ENCODE data around the gene CDH13. TPM values are rescaled to one million over a fixed set of nuclear protein-coding genes. Genes with fewer than 3 reads are reported as not detected.

CDH13 gene
- polyA plus RNA-seq, 1 donor from 2014 or later, result 3.2 TPM

GRCh38 chr16:83799336-83799735 lies 1172.6 kb downstream of the CDH13 start:
- Histone ChIP-seq H3K4me3 (ENCODE audit: low read length) (no peak overlapping the region), H3K36me3 (ENCODE audit: insufficient read depth, low read length) (no peaks in the 10 kb centered on the region), H4K20me1 (ENCODE audit: insufficient read depth) (no peaks in the 10 kb centered on the region), H2AFZ (ENCODE audit: low read depth, low read length) (no peak overlapping the region), H3K9me2 (ENCODE audit: insufficient read depth, low read length) (no peaks in the 10 kb centered on the region), H3K4me2 (ENCODE audit: low read length) (no peak overlapping the region), H3F3A (ENCODE audit: insufficient read depth, low read length, poor library complexity, severe bottlenecking) (no peaks in the 10 kb centered on the region), H3K79me2 (replicated peaks; ENCODE audit: insufficient read depth, low read length) (no peaks in the 10 kb centered on the region), H3K9ac (ENCODE audit: low read length) (no peak overlapping the region), H3K27me3 (ENCODE audit: insufficient read depth, low read depth, low read length) (no peaks in the 10 kb centered on the region), H3K9me3 (ENCODE audit: low read length) (no peaks in the 10 kb centered on the region), H3K27ac (ENCODE audit: low read length) (no peak overlapping the region)
- no peak for TF ChIP-seq REST (IDR thresholded peaks at IDR 0.05; ENCODE audit: borderline replicate concordance)
- TF ChIP-seq EP300 (conservative IDR thresholded peaks at IDR 0.05; ENCODE audit: poor library complexity, severe bottlenecking), result no peak
- TF ChIP-seq RAD21 (conservative IDR thresholded peaks at IDR 0.05), result no peak
- TF ChIP-seq POLR2AphosphoS5 (IDR thresholded peaks at IDR 0.05), result no peak
- TF ChIP-seq SMC3 (conservative IDR thresholded peaks at IDR 0.05; ENCODE audit: poor library complexity), result no peak

GRCh38 chr16:83802135-83802534 lies 1175.4 kb downstream of the CDH13 start:
- Histone ChIP-seq H3K27me3 (ENCODE audit: insufficient read depth, low read depth, low read length) (no peaks in the 10 kb centered on the region), H3K9me3 (ENCODE audit: low read length) (no peaks in the 10 kb centered on the region), H3F3A (ENCODE audit: insufficient read depth, low read length, poor library complexity, severe bottlenecking) (no peaks in the 10 kb centered on the region), H3K79me2 (replicated peaks; ENCODE audit: insufficient read depth, low read length) (no peaks in the 10 kb centered on the region), H2AFZ (ENCODE audit: low read depth, low read length) (no peak overlapping the region), H3K36me3 (ENCODE audit: insufficient read depth, low read length) (no peaks in the 10 kb centered on the region), H3K4me3 (ENCODE audit: low read length) (no peak overlapping the region), H3K9ac (ENCODE audit: low read length) (no peak overlapping the region), H3K27ac (ENCODE audit: low read length) (no peak overlapping the region), H4K20me1 (ENCODE audit: insufficient read depth) (no peaks in the 10 kb centered on the region), H3K4me2 (ENCODE audit: low read length) (no peak overlapping the region), H3K9me2 (ENCODE audit: insufficient read depth, low read length) (no peaks in the 10 kb centered on the region)
- no peak for TF ChIP-seq EP300 (conservative IDR thresholded peaks at IDR 0.05; ENCODE audit: poor library complexity, severe bottlenecking)
- no peak for TF ChIP-seq EZH2 (IDR thresholded peaks at IDR 0.05; ENCODE audit: borderline replicate concordance, insufficient read depth, low read length, poor library complexity, severe bottlenecking)

- Histone ChIP-seq H3F3A (ENCODE audit: insufficient read depth, low read length, poor library complexity, severe bottlenecking) (no peaks in the 10 kb centered on the region), H3K36me3 (ENCODE audit: insufficient read depth, low read length) (no peaks in the 10 kb centered on the region), H3K9me3 (ENCODE audit: low read length) (no peaks in the 10 kb centered on the region), H3K9me2 (ENCODE audit: insufficient read depth, low read length) (no peaks in the 10 kb centered on the region), H3K9ac (ENCODE audit: low read length) (no peak overlapping the region), H3K4me3 (ENCODE audit: low read length) (no peak overlapping the region), H2AFZ (ENCODE audit: low read depth, low read length) (no peak overlapping the region), H3K27ac (ENCODE audit: low read length) (no peak overlapping the region), H4K20me1 (ENCODE audit: insufficient read depth) (no peaks in the 10 kb centered on the region), H3K27me3 (ENCODE audit: insufficient read depth, low read depth, low read length) (no peaks in the 10 kb centered on the region), H3K79me2 (replicated peaks; ENCODE audit: insufficient read depth, low read length) (no peaks in the 10 kb centered on the region), H3K4me2 (ENCODE audit: low read length) (no peak overlapping the region)
- TF ChIP-seq SMC3 (conservative IDR thresholded peaks at IDR 0.05; ENCODE audit: poor library complexity), result no peak
- no peak for TF ChIP-seq MXI1 (conservative IDR thresholded peaks at IDR 0.05; ENCODE audit: poor library complexity, severe bottlenecking)
- TF ChIP-seq EZH2 (IDR thresholded peaks at IDR 0.05; ENCODE audit: borderline replicate concordance, insufficient read depth, low read length, poor library complexity, severe bottlenecking), result no peak
- no peak for TF ChIP-seq REST (IDR thresholded peaks at IDR 0.05; ENCODE audit: borderline replicate concordance)
- no peak for TF ChIP-seq CTCF (IDR thresholded peaks at IDR 0.05; ENCODE audit: poor library complexity, severe bottlenecking)
- no peak for TF ChIP-seq POLR2AphosphoS5 (IDR thresholded peaks at IDR 0.05)
- no peak for TF ChIP-seq TAF1 (IDR thresholded peaks at IDR 0.05; ENCODE audit: low read depth)
- TF ChIP-seq RAD21 (conservative IDR thresholded peaks at IDR 0.05), result no peak
- TF ChIP-seq EP300 (conservative IDR thresholded peaks at IDR 0.05; ENCODE audit: poor library complexity, severe bottlenecking), result no peak
Measured at GRCh38 chr16:83802554-83803205, 1175.9 kb downstream of the CDH13 start.

Data from neural cell (in vitro differentiated cells).